ENCODE measurements around the gene CDKN2B-AS1.

GRCh38 chr9:22055090-22055489 lies 60.5 kb downstream of the CDKN2B-AS1 start:
- no peak for TF ChIP-seq JUN (CRISPR knock-in tag; IDR thresholded peaks at IDR 0.05)
- TF ChIP-seq, protein P1, sequence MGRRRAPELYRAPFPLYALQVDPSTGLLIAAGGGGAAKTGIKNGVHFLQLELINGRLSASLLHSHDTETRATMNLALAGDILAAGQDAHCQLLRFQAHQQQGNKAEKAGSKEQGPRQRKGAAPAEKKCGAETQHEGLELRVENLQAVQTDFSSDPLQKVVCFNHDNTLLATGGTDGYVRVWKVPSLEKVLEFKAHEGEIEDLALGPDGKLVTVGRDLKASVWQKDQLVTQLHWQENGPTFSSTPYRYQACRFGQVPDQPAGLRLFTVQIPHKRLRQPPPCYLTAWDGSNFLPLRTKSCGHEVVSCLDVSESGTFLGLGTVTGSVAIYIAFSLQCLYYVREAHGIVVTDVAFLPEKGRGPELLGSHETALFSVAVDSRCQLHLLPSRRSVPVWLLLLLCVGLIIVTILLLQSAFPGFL (CRISPR knock-in tag; IDR thresholded peaks at IDR 0.05; ENCODE audit: borderline replicate concordance), result no peak
- TF ChIP-seq, protein P2, sequence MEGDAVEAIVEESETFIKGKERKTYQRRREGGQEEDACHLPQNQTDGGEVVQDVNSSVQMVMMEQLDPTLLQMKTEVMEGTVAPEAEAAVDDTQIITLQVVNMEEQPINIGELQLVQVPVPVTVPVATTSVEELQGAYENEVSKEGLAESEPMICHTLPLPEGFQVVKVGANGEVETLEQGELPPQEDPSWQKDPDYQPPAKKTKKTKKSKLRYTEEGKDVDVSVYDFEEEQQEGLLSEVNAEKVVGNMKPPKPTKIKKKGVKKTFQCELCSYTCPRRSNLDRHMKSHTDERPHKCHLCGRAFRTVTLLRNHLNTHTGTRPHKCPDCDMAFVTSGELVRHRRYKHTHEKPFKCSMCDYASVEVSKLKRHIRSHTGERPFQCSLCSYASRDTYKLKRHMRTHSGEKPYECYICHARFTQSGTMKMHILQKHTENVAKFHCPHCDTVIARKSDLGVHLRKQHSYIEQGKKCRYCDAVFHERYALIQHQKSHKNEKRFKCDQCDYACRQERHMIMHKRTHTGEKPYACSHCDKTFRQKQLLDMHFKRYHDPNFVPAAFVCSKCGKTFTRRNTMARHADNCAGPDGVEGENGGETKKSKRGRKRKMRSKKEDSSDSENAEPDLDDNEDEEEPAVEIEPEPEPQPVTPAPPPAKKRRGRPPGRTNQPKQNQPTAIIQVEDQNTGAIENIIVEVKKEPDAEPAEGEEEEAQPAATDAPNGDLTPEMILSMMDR (IDR thresholded peaks at IDR 0.05), result no peak
- no peak for TF ChIP-seq ATF1 (CRISPR knock-in tag; IDR thresholded peaks at IDR 0.05)
